Measurements from ENCODE around the gene HRH3.

- TF ChIP-seq KLF16 (tag by site-specific recombination; IDR thresholded peaks at IDR 0.05) (no peak), CTCF (tag by site-specific recombination; IDR thresholded peaks at IDR 0.05) (no peak), GLI4 (tag by site-specific recombination; IDR thresholded peaks at IDR 0.05) (no peak), OSR2 (tag by site-specific recombination; IDR thresholded peaks at IDR 0.05) (no peak), HOXC10 (CRISPR knock-in tag; IDR thresholded peaks at IDR 0.05) (no peak), ZNF114 (tag by site-specific recombination; IDR thresholded peaks at IDR 0.05) (no peak), HOXD13 (CRISPR knock-in tag; IDR thresholded peaks at IDR 0.05; ENCODE audit: borderline replicate concordance) (no peak), SP7 (tag by site-specific recombination; IDR thresholded peaks at IDR 0.05) (no peak), ZNF138 (tag by site-specific recombination; IDR thresholded peaks at IDR 0.05; ENCODE audit: borderline replicate concordance) (no peak), ZBTB48 (tag by site-specific recombination; IDR thresholded peaks at IDR 0.05) (no peak), KLF9 (tag by site-specific recombination; IDR thresholded peaks at IDR 0.05; ENCODE audit: low read depth) (no peak), BCL11A (tag by site-specific recombination; IDR thresholded peaks at IDR 0.05; ENCODE audit: low read depth) (no peak)
Measured at GRCh38 chr20:62179162-62179504, 40.9 kb downstream of the HRH3 start.

Data from HEK293 (cell line).